ENCODE measurements around the gene RASSF5. TPM values are rescaled to one million over a fixed set of nuclear protein-coding genes. Genes with fewer than 3 reads are reported as not detected.

RASSF5 gene
- total RNA-seq, 2 experiments from 2014 or later, result 215 to 218 TPM

- intact Hi-C loops (cut with micrococcal nuclease), result no loop called here
- no peak for DNase-seq
- Mint-ChIP-seq H3K27ac (peak overlapping the region; percentile 79), H3K36me3 (ENCODE audit: low read depth) (peaks cover 8% of the 10 kb centered on the region), H3K4me3 (no peak overlapping the region), H3K4me1 (ENCODE audit: low read depth) (peaks cover 14% of the 10 kb centered on the region), H3K9me3 (no peaks in the 10 kb centered on the region), H3K27me3 (no peaks in the 10 kb centered on the region)
- ChIA-PET CTCF (interaction anchor here (0.6 to 3.4 kb wide), 10 partner anchors 9 to 168 kb away, joined by 3 to 41 read pairs (median 8); no protein-coding TSS in a partner anchor), POLR2A (interaction anchor here (0.7 to 2.1 kb wide), 6 partner anchors 11 to 96 kb away, joined by 3 to 7 read pairs (median 5); partner anchors contain the start of gene RASSF5)
- no peak for TF ChIP-seq CTCF (IDR thresholded peaks at IDR 0.05)
- peak; percentile 32 for ATAC-seq
These were observed 11.1 kb upstream of the RASSF5 start for GRCh38 chr1:206496131-206496793.

GRCh38 chr1:206497363-206497762, 10.0 kb upstream of the RASSF5 start:
- ATAC-seq, result no peak
- Mint-ChIP-seq H3K36me3 (ENCODE audit: low read depth) (peaks cover 7% of the 10 kb centered on the region), H3K4me1 (ENCODE audit: low read depth) (peaks cover 14% of the 10 kb centered on the region), H3K9me3 (no peaks in the 10 kb centered on the region), H3K27me3 (no peaks in the 10 kb centered on the region), H3K4me3 (no peak overlapping the region), H3K27ac (peak overlapping the region; percentile 68)
- TF ChIP-seq CTCF (IDR thresholded peaks at IDR 0.05), result no peak
- intact Hi-C loops (cut with micrococcal nuclease), result no loop called here
- ChIA-PET POLR2A (interaction anchor here (0.7 to 2.1 kb wide), 3 partner anchors 10 to 66 kb away, joined by 3 to 6 read pairs (median 4); partner anchors contain the start of gene RASSF5), CTCF (interaction anchor here (0.8 to 3.6 kb wide), 7 partner anchors 8 to 520 kb away, joined by 3 to 41 read pairs (median 12); no protein-coding TSS in a partner anchor)
- DNase-seq, result no peak

- TF ChIP-seq CTCF (IDR thresholded peaks at IDR 0.05), result no peak
- Mint-ChIP-seq H3K36me3 (ENCODE audit: low read depth) (peaks cover 7% of the 10 kb centered on the region), H3K4me3 (no peak overlapping the region), H3K27ac (no peak overlapping the region), H3K4me1 (ENCODE audit: low read depth) (peaks cover 14% of the 10 kb centered on the region), H3K27me3 (no peaks in the 10 kb centered on the region), H3K9me3 (no peaks in the 10 kb centered on the region)
- POLR2A ChIA-PET, result interaction anchor here (0.7 to 1.4 kb wide), 5 partner anchors 8 to 83 kb away, joined by 3 to 5 read pairs (median 3); partner anchors contain the start of gene RASSF5
- intact Hi-C loops (cut with micrococcal nuclease), result no loop called here
- ATAC-seq (no peak), DNase-seq (no peak)
- CTCF ChIA-PET, result interaction anchor here (0.8 to 6.3 kb wide), 10 partner anchors 8 to 520 kb away, joined by 3 to 41 read pairs (median 10); no protein-coding TSS in a partner anchor
These were observed 9.6 kb upstream of the RASSF5 start for GRCh38 chr1:206497774-206498173.

GRCh38 chr1:206498685-206499084, 8.6 kb upstream of the RASSF5 start:
- peaks cover 20% of the 10 kb centered on the region for H3K4me1 Mint-ChIP-seq (ENCODE audit: low read depth)
- POLR2A ChIA-PET, result interaction anchor here (0.6 to 1.4 kb wide), 5 partner anchors 9 to 82 kb away, joined by 3 to 5 read pairs (median 3); no protein-coding TSS in a partner anchor

More at GRCh38 chr1:206498685-206499084, 8.6 kb upstream of the RASSF5 start:
- no peak overlapping the region for H3K4me3 Mint-ChIP-seq
- CTCF ChIA-PET, result interaction anchor here (0.9 to 6.3 kb wide), 8 partner anchors 9 to 165 kb away, joined by 3 to 36 read pairs (median 10); no protein-coding TSS in a partner anchor
- H3K27me3 Mint-ChIP-seq, result no peaks in the 10 kb centered on the region
- intact Hi-C loops (cut with micrococcal nuclease), result no loop called here
- no peak for DNase-seq
- ATAC-seq, result no peak
- H3K9me3 Mint-ChIP-seq, result no peaks in the 10 kb centered on the region
- H3K27ac Mint-ChIP-seq, result no peak overlapping the region
- H3K36me3 Mint-ChIP-seq (ENCODE audit: low read depth), result peaks cover 7% of the 10 kb centered on the region
- no peak for TF ChIP-seq CTCF (IDR thresholded peaks at IDR 0.05)

All from activated CD8-positive, alpha-beta T cell treated with anti-CD3 and anti-CD28 coated beads for 36 hours (primary cell).